NCI-H510A treated with DMSO at 0.1 percent for 48 hours (cell line): ENCODE measurements around the gene GALNT5.
"Not testable (repeated sequence)": the region's sequence is repeated elsewhere in the genome, so short reads cannot be mapped to it uniquely, and the experiment has no call there.

ENCODE experiments used
- DNase-seq: peaks from one replicate; lab custom pipeline; 2025; lab: John Stamatoyannopoulos, UW

GALNT5 gene

GRCh38 chr2:157326698-157327097, 69.2 kb downstream of the GALNT5 start:
- no peak for DNase-seq

GRCh38 chr2:157327200-157327599, 69.7 kb downstream of the GALNT5 start:
- no peak for DNase-seq

DNA sequence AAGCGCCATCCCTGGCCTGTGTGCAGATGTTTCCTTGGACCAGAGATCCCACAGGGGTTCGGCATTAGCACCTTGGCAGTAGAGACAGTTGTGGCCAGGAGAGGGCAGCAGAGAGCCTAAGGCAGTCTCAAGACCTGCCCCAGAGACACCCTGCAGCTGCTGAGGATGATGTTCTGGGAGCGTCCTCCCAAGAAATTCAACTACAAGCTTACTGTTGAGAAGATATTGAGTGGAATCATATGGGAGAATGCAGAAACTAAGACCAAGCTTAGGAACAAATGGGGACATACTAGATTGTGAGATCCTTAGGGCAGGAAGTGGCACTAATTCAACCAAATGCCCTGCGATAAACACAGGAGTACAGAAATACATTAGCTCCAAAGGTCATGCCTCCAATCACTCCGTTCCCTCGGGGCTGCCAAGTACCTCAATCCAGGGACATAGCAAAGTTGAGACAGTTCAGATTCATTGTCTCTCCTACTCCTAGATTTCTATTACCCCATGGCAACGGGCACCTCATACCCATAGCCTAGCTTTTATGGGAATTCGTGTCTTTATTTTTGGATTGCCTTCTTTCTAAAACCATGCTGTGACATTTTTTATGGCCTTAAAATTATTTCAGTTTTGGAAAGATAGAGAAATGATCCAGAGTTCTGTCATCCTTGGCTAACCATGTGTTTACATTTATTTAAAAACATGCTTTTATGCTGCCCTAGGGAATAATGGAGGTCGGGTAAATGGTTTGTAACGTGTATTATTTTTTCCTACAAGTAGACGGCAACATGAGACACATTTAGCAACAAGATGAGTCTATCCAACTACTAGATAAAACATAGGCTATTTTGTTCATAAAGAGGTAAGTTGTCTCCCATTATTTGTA, 70.4 kb downstream of the GALNT5 start:
- peak; percentile 38 for DNase-seq

DNA sequence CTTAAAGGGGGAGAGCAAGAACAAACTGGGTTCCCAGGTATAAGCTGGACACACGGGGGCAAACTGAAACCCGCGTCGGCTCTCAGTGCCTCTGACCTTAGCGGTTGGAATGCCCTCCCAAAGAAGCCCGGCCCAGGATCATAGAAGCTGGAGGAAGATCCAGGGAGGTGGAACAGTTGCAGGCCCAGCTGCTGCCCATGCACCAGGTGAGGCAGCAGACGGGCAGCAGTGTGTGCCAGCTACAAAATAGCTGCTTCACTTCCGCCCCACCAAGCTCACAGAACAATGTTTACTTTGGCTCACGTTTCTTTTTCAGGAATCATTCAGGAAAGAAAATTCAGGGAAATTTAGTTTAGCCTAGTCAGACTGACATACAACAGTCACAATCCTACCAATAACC, 72.0 kb downstream of the GALNT5 start:
- peak; percentile 63 for DNase-seq

DNA sequence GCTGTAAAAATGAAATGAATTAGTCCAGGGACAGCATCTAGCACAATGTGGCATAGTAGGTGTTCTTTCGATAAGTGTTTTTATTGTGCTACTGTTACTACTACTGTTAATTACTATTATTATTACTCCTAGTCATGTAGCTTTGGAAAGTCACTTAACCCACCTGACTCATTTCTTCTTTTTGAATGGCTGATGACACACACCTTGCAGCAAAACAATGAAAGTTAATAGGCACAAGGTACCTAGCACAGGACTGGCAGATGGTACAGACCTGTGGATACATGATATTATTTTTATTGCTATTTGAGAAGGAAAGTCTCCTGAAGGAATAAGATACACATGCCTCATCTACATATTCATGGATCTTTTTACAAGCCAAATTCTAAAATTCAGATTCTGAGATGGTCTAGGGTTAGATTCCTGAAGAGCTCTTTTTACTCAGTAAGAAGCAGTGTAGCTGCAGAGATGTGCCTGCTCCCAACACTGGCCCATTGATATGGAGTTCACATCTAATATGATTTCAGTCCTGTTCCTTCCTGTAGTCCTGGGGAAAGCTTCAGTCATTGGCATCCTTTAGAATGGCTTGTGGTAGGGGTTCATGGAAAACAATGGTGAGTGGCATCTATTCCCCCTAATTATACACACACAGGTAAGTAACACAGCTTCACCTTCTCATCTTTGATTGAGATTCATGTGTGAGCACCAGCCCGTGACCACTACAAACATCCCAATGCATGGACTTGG, 76.0 kb downstream of the GALNT5 start:
- no peak for DNase-seq

DNA sequence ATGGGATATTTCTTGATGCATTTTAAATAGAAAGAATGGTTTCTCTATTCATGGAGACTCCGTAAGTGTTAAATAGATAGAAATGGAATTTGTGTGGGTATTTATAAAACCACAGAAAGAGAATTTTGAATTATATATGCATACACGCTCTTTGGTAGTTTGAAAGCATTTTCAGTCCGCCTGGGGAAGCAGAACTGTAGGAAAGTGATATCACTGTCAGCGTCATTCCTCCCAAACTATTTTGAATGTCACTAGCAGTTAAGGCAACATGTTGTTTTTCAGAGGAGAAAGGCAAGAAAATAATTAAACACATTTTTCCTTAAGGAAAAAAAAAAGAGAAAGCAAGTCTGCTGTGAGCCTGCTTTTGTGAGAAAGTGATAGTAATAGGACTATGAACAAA, 76.8 kb downstream of the GALNT5 start:
- no peak for DNase-seq

DNA sequence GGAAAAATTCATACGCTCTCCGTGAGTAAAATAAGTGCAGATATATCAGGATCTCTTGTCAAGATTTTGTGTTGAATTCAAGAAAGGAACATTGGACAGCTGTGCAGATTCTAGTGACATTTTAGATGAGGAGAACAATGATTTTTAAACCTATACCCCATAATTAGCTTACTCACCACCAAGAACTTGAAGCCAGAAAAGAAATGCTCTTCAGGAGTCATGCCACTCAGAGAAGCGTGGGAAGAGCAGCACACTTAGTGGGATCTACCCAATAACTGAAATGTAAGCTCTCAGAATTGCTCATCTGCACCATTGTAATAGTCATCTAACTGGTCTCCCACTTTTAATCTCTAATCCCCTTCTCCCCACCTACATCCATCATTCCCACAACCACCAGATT, 77.3 kb downstream of the GALNT5 start:
- DNase-seq = no peak

DNA sequence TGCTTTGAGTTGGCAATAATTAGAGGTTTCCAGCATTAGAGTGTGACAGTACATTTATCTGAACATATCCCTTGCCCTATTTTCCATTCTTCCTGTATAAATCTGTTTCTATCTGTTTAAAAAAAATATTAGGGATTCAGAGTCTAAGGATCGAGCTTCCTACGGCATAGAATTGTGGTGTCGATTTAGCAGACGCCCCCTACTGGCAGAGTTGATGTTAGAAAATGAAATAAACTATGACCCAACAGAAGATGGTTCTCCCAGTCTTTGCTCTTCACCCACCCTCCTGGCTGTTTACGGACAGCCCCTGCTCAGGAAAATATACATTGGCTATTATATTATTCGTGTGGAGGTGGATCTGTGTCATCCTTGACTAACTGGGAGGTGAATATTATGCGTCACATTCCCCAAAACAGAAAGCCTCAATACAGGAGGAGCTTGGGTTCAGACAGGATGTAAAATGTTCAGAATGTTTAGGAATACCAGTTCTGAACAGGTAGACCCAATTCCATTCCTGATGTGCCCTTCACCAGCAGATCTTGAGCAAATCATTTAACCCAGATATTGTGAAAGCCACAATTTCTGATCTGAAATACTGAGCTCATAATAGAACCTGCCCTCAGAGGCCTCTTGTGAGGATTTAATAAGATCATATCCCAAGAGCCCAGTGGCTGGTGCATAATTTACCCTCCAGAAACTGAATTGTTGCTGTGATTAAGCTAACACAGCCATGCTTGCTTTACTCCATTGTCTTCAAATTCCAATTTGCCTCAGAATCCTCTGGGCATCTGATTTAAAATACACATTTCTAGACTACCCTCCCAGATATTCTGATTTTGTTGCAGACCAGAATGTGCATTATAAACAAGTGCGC, 78.9 kb downstream of the GALNT5 start:
- DNase-seq = peak; percentile 22

DNA sequence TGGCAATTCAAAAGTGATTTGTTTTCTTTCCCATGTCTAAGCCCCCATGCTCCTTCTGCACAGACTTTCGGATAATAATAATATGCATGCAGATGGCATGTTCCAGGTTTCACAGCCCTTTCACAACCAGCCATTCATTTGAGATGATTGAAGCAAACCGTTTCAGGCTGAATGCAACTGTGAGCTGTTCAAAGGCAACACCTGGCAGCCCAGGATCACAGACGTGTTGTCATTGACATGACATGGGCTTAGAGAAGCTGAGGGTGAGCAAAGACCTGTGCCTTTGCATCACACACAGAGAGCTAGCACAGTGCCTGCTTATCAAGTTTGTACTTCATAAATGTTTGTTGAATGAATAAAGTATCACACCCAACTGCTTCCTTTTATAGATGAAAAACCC, 80.5 kb downstream of the GALNT5 start:
- no peak for DNase-seq

GRCh38 chr2:157339965-157340655, 82.6 kb downstream of the GALNT5 start:
- no peak for DNase-seq

- not testable (repeated sequence) for DNase-seq
Measured at GRCh38 chr2:157341381-157341780, 83.9 kb downstream of the GALNT5 start.

- no peak for DNase-seq
Measured at GRCh38 chr2:157345647-157346389, 88.3 kb downstream of the GALNT5 start.

DNA sequence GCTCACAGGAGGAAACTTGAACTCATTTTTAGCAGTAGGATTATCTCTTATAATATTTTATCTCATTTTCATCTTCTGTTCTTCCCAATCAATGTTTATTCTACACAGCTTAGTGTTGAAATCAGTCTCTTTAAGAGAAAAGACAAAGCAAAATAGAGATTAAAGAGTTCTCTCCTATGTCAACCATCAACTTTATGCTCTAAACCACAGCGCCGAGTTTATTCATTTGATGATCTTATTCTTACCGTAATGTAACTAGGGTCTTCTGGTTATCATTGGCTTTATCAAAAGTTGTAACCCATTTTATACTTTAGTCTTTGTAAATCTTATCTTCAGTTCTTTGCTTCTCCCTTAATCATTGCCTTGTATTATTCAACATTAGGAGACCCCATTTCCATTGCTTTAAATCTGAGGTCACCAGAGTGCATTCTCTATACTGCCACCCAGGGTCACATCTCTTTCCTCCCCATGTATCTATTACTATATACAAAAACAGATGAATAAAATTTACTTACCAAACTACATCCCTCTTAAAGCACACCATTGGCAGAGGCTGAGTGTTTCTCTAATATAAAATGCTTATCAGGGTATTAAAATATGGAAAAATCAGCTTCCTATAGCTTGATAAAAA, 90.9 kb downstream of the GALNT5 start:
- no peak for DNase-seq

GRCh38 chr2:157349949-157350515, 92.5 kb downstream of the GALNT5 start:
- no peak for DNase-seq

- DNase-seq = no peak
Measured at GRCh38 chr2:157355618-157356017, 98.1 kb downstream of the GALNT5 start.

DNA sequence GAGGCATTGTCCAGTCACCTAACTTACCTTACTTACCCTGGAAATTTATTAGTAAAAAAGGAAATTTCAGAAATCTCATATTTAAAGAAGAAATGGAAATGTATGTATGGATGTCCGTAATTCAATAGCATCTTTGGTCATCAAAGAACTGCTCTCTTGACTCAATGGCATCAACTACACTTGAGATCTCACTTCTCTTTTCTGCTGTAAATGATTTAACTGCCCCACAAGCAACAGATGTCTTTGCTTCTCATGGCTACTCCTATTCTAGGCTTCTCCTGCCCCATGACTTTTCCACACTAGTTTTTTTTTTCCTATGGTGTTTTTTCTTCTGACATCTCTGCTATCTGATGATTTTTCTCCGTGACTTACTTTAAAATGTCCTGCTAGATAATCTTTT, 102.1 kb downstream of the GALNT5 start:
- DNase-seq = no peak

- DNase-seq = no peak
Measured at GRCh38 chr2:157361526-157361925, 104.0 kb downstream of the GALNT5 start.

- no peak for DNase-seq
Measured at GRCh38 chr2:157362627-157363026, 105.1 kb downstream of the GALNT5 start.

DNA sequence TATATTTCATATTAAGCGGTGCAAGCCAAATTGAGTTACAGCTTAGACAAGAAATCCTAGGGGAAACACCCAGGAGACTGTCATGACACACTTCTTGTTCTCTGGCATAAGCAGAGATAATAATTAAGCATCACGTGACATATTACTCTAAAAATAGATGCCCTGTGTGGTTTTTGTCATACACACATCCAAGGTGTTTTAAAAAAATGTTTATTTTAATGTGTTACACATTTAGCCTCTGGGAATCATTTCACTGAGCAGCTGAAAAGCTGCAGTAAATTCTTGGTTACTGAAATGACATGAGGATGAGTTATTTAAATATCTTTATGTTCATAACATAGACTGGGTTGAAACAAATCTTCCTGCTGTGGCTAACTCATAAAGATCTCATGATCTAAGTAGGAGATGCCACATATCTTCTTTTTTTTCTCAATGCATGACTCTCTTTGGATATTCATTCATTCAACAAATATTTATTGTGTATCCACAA, 106.2 kb downstream of the GALNT5 start:
- no peak for DNase-seq
